HUES48 (cell line): ENCODE data around the gene GMCL1.
"Not testable (repeated sequence)": the region's sequence is repeated elsewhere in the genome, so short reads cannot be mapped to it uniquely, and the experiment has no call there.

Source experiments
- H3K27ac ChIP-seq: one replicate; pipeline ENCODE4 v1.7.0; 2013; ENCODE audit warnings: low read depth, low read length, inconsistent platforms
- H3K27me3 ChIP-seq: 2 replicates; pipeline ENCODE4 v1.6.1; 2013; ENCODE audit warnings: mild to moderate bottlenecking, low read length; ENCODE audit not compliant: control insufficient read depth, insufficient read depth
- H3K36me3 ChIP-seq: 2 replicates; pipeline ENCODE4 v1.6.1; 2013; ENCODE audit warnings: low read length; ENCODE audit not compliant: control insufficient read depth, insufficient read depth
- H3K4me1 ChIP-seq: 2 replicates; pipeline ENCODE4 v1.6.1; 2013; ENCODE audit warnings: mild to moderate bottlenecking, low read length; ENCODE audit not compliant: control insufficient read depth, insufficient read depth
- H3K4me3 ChIP-seq: 2 replicates; pipeline ENCODE4 v1.5.1; 2013; ENCODE audit warnings: mild to moderate bottlenecking, low read depth, low read length
- H3K9ac ChIP-seq: 2 replicates; pipeline ENCODE4 v1.6.1; 2013; ENCODE audit warnings: mild to moderate bottlenecking, low read depth, low read length, moderate library complexity
- H3K9me3 ChIP-seq: 2 replicates; pipeline ENCODE4 v1.6.1; 2013; ENCODE audit warnings: low read length; ENCODE audit not compliant: control insufficient read depth, insufficient read depth

GMCL1 gene

GRCh38 chr2:69830906-69831241, 1.4 kb downstream of the GMCL1 start:
- peaks cover 17% of the 10 kb centered on the region for H3K36me3 ChIP-seq
- not testable (repeated sequence) for H3K27me3 ChIP-seq, H3K4me1 ChIP-seq, H3K9me3 ChIP-seq, H3K9ac ChIP-seq, H3K27ac ChIP-seq
- peak overlapping the region; percentile 76 for H3K4me3 ChIP-seq

- Histone ChIP-seq H3K9ac (no peak overlapping the region), H3K9me3 (no peaks in the 10 kb centered on the region), H3K36me3 (peaks cover 17% of the 10 kb centered on the region), H3K4me1 (peaks cover 5% of the 10 kb centered on the region; the same call in 1 of the 2 replicates), H3K27ac (no peak overlapping the region), H3K27me3 (no peaks in the 10 kb centered on the region), H3K4me3 (no peak overlapping the region)
These were observed 2.0 kb downstream of the GMCL1 start for GRCh38 chr2:69831354-69831905.

GRCh38 chr2:69833752-69834151, 4.3 kb downstream of the GMCL1 start:
- Histone ChIP-seq H3K9me3 (no peaks in the 10 kb centered on the region), H3K4me1 (no peaks in the 10 kb centered on the region), H3K27ac (no peak overlapping the region), H3K9ac (no peak overlapping the region), H3K27me3 (no peaks in the 10 kb centered on the region), H3K4me3 (no peak overlapping the region), H3K36me3 (peaks cover 31% of the 10 kb centered on the region)

- Histone ChIP-seq H3K4me1 (no peaks in the 10 kb centered on the region), H3K27me3 (no peaks in the 10 kb centered on the region), H3K36me3 (peaks cover 48% of the 10 kb centered on the region), H3K4me3 (no peak overlapping the region), H3K9ac (no peak overlapping the region), H3K9me3 (no peaks in the 10 kb centered on the region), H3K27ac (no peak overlapping the region)
These were observed 6.2 kb downstream of the GMCL1 start for GRCh38 chr2:69835666-69836065.

GRCh38 chr2:69836316-69836715, 6.9 kb downstream of the GMCL1 start:
- Histone ChIP-seq H3K36me3 (peaks cover 55% of the 10 kb centered on the region), H3K4me3 (no peak overlapping the region), H3K9ac (no peak overlapping the region), H3K9me3 (no peaks in the 10 kb centered on the region), H3K27ac (no peak overlapping the region), H3K4me1 (no peaks in the 10 kb centered on the region), H3K27me3 (no peaks in the 10 kb centered on the region)

GRCh38 chr2:69837533-69837932, 8.1 kb downstream of the GMCL1 start:
- Histone ChIP-seq H3K9ac (no peak overlapping the region), H3K27me3 (no peaks in the 10 kb centered on the region), H3K4me1 (no peaks in the 10 kb centered on the region), H3K36me3 (peaks cover 59% of the 10 kb centered on the region), H3K27ac (no peak overlapping the region), H3K9me3 (no peaks in the 10 kb centered on the region), H3K4me3 (no peak overlapping the region)

- no peaks in the 10 kb centered on the region for H3K4me1 ChIP-seq
- no peaks in the 10 kb centered on the region for H3K27me3 ChIP-seq
- no peak overlapping the region for H3K9ac ChIP-seq
- H3K27ac ChIP-seq: no peak overlapping the region
- H3K4me3 ChIP-seq: no peak overlapping the region
- peaks cover 84% of the 10 kb centered on the region for H3K36me3 ChIP-seq
- H3K9me3 ChIP-seq: no peaks in the 10 kb centered on the region
These were observed 14.5 kb downstream of the GMCL1 start for GRCh38 chr2:69843993-69844392.

- Histone ChIP-seq H3K9me3 (no peaks in the 10 kb centered on the region), H3K4me1 (no peaks in the 10 kb centered on the region), H3K27me3 (no peaks in the 10 kb centered on the region), H3K9ac (no peak overlapping the region), H3K4me3 (no peak overlapping the region), H3K27ac (no peak overlapping the region), H3K36me3 (peaks cover 84% of the 10 kb centered on the region)
These were observed 15.1 kb downstream of the GMCL1 start for GRCh38 chr2:69844560-69844959.

GRCh38 chr2:69846182-69847067, 17.0 kb downstream of the GMCL1 start:
- Histone ChIP-seq H3K27me3 (no peaks in the 10 kb centered on the region), H3K36me3 (peaks cover 86% of the 10 kb centered on the region), H3K27ac (no peak overlapping the region), H3K4me3 (no peak overlapping the region), H3K4me1 (no peaks in the 10 kb centered on the region), H3K9ac (no peak overlapping the region), H3K9me3 (no peaks in the 10 kb centered on the region)

- no peak overlapping the region for H3K27ac ChIP-seq
- no peak overlapping the region for H3K4me3 ChIP-seq
- no peaks in the 10 kb centered on the region for H3K27me3 ChIP-seq
- H3K36me3 ChIP-seq: peaks cover 86% of the 10 kb centered on the region
- no peaks in the 10 kb centered on the region for H3K4me1 ChIP-seq
- no peak overlapping the region for H3K9ac ChIP-seq
- H3K9me3 ChIP-seq: no peaks in the 10 kb centered on the region
These were observed 17.8 kb downstream of the GMCL1 start for GRCh38 chr2:69847068-69847828.
